Kidney capillary endothelial cell (primary cell): ENCODE measurements around the gene TBC1D2B.
A peak's percentile ranks its signal among the peaks of the same experiment; 100 is the strongest.

ENCODE experiments used
- DNase-seq: peaks from one replicate; pipeline ENCODE4 v3.0.0-alpha.2; 2018; ENCODE audit warnings: low spot score

Gene TBC1D2B

DNA sequence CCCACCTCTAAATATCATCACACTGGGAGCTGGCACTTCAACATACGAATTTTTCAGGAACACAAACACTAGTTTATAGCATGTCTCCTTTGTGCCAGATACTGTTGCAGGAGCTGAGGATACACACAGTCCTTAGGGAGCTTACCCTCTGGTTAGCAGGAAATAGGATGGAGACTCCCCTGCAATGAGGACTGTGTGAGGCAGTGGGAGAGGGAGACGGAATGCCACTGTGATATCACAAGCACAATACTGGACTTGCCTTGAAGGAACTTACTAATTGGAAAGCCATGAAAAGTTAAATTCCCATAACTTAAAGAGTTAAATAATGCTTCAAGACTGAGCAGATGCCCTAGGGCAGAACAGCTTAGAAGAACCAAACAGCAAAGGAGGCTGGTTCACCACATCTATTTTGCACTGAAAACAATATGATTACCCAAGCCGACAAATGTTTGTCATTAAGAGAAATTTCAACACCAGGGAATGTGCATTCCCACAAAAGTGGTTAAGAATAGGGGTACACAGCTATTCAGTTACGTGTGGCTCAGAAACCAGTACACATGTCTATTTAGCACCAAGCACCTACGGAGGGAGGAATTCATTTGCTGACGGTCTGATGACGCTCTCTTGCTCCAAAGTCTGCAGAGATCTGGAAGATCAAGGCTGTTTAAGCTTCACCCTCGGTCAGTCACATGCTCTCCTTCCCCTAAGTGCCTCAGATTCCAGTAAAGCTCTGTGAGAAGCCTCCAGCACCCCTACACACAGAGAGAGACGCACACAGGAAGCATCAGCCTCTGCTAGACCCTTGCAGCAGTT, 5.2 kb downstream of the TBC1D2B start:
- DNase-seq, result no peak

DNA sequence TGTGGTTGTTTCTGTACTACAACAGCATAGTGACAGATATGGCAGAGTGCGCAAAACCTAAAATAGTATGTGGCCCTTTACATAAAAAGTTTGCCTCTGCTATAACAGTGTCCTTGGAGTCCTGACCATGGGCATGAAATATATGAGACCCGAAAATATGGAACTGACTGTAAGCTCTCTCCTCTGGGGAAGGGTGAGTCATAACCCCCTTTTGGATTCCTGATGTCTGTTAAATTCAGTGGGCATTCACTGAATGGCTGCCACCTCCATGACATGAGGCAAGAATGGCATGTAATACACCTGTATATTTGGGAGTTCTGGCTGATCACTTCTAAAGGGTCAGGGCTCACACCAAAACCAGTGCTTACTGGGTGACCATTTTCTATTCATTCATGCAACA, 6.1 kb downstream of the TBC1D2B start:
- no peak for DNase-seq

DNA sequence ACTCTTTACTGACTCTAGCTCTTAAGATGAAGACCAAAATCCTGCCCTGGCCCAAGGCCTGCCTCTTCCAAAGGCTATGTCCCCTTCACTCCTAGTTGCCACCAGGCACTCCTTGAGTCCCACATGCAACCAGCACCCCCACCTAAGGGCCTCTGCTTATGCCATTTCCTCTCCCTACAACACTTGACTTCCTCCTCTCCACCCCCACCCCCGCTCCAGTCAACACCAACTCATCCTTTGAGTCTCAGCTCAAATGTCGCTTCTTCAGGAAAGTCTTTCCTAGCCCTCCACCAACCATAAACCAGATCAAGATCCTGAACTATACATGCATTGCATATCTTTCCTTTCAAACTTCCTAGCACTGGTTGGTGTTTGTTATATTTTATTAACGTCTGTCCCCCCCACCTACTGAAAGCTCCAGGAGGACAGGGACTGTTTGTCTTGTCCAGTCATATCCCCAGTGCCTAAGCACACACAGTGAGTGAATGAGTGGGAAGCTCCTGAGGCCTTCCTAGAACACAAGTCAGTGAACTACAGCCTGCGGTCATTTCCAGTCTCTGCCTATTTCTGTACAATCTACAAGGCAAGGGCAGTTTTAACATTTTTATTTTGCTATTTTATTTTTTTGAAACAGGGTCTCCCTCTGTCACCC, 7.3 kb downstream of the TBC1D2B start:
- no peak for DNase-seq

DNA sequence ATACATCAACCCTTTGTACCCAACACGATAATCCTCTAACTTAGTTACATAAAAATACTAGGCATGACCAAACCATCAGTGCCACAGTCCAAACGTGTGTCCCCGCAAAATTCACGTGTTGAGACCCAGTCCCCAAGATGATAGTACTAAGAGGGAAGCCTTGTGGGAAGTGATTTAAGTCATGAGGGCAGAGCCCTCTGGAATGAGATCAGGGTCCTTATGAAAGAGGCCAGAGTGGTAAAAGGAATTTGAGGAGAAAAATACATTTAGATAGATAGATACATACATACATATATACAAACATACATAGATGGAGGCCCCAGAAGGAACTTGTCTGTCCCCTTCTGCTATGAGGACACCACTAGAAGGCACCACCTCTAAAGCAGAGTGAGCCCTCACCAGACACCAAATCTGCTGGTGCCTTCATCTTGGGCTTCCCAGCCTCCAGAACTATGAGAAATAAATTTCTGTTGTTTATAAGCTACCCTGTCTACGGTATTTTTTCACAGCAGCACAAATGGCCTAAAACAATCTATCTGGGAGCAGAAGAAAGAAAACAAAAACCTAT, 8.0 kb downstream of the TBC1D2B start:
- DNase-seq, result no peak

DNA sequence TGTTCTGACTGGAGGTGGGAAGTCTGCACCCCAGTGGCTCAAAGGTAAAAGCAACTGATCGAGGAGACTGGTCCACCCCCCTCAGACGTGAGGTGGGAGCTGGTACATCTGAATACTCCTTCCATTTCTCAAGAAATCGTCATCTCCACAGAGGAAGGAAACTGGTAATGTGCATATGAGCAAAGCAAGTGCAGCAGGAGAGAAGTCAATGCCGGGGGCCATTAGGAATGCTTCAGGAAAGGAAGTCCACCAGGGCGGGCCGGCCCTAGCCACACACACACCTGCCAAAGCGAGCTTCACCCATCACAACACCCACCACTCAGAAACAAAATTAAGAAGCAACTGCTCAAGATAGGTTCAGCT, 8.5 kb downstream of the TBC1D2B start:
- peak; percentile 79 for DNase-seq

DNA sequence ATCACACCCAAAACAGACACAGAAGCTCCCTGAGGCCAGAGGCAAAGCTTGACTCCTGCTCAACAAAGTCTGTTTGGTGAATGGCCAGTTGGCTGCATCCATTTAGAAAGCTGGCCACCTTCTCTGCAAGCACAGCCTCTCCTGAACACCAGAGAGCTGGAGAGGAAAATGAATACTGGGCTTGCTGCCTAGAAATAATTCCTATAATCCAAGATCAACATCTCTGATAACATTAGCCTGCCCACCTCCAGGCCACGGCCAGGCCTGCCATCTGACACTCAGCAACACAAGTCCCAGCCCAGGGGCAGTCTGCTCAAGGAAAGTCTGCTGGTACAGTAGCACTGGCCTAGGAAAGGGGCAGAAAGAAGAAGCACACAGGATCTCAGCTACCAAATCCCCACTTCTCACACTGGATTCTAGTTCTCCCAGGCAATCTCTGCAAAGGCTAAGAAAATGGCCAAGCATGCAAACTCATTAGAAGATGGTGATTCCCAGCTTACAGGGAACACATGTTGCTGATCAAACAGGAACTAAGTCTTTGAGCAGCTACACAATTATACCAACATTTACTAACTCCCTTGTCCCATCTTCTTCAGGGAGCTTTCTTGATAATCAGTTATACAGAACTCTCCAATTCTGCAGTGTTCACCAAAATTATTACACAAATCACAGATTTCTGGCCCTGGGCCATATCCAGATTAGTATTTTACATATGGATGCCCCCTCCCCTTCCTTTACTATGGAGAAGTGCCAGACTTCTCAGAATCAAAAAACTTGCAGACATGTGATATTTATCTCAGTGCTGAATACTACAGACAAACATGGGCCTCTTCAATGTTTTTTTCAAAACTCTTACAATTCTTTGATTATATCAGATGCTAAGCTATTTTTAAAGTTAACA, 9.9 kb downstream of the TBC1D2B start:
- DNase-seq, result no peak

DNA sequence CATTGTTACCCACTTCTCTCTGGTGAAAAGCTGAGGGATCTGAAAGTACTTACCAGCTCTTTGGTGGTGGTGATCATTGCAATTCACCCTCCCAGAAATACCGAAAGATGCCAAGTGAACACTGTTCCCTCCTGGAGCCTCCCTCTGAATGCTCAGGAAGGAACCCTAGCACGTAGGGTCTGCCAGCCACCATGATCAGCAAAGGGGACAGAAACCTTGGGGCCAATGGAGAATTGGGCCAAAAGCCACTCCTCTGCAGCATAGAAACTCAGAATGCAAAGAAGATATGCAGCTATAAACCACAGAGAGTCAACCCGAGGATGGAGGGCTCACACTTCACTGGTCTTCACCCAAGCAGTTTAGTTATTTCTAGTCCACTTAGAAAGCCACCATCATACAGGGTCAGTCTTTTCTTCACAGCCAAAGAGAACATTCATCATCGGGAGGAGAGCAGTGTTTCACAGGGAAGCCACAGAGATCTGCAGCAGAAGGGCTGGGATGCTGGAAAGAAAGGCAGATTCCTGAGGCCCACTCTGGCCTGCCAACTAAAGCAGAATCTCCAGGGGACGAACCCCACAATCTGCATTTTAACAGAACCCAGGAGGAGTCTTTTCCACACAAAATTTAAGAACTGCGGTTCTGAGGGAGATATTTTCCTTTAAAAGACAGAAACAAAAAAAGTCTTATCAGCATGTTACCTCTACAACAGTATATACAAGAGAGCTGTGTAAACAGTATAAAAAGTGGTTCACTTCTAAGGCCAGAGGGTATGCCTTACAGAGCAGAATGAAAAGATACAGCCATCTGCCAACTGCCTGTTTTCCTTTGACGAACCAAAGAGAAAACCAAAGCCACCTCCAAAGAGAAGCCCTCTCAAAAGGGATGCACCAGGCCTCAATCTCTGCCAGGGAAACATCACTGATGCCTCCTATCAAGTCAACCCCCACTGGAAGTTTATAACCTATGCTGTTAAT, 11.3 kb downstream of the TBC1D2B start:
- no peak for DNase-seq

DNA sequence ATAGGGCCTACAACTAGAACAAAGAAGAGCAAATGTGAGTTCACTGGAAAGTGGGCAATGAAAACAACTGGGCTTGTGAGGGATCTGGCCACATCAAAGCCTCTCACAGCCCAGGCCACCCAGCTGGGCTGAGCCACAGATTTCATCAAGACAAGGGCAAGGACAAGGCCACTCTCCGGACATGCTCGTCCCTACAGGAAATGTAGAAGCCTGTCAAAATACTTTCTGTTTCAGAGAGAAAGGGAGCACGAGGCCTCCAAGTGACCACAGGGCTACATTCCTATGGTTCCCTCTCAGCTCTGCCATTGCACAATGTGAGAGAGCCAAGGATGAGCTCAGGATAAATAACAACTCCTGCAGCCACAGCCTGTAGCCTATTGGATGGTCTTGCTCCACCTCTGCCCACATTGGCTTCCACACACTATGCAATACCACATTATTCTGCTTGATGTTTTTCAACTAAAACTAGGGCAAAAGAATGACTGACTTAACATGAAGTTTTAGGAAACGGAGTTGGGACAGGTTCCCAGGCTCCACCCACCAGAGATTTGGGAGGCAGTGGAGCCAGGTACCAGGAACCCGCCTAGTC, 12.1 kb downstream of the TBC1D2B start:
- DNase-seq, result no peak

DNA sequence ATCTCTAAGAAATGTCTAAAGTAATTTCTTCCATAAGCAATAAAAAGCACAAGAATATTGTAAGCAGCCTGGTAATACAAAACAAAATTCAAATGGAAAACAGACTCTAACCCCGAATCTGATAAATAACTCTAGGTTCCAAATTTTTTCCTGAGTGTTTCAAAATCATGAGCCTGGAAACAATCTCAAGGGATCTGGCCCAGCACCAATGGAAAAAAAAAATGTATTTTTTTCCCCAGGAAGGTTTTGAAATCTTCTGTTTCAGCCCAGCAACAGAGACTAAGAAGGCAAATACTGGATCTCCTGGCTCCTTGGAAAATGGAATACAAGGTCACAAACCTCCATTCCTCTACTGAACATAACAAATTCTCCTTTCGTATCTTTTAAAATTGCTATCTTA, 13.0 kb downstream of the TBC1D2B start:
- no peak for DNase-seq

DNA sequence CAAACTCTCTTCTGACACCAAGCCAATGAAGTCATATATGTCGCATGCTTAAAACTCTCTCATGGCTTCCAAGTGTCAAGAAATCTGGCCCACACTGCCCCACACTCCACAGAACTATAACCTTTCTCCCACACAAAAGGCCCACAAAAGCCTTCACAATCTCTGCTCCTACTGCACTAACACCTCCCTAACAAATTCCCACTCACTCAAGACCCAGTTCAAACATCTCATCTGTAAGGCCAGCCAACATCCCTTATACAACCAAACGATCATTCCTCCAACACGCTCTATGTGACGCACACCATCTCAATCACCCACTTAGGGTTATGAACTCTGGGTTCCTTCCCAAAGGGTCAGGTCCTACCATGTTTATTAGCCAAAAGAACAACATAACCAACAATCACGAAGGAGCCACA, 13.5 kb downstream of the TBC1D2B start:
- DNase-seq, result no peak

DNA sequence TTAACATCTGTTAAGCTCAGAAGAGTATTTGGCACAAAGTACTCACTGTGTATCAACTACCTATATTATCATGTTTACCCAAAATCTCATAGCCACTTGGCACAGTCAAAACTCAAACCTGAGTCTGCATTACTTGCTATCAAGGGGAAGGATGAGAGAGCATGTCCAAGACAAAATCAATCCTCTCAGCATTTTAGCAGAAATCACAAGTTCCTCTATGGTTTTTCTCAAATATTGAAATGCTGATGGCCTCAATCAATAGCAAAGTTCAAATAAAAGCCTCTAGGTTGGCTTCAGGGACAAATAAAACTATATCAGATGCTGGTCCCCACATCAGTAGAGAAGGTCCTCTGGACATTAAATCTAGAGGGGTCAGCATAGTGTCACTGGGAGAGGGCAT, 14.3 kb downstream of the TBC1D2B start:
- no peak for DNase-seq

DNA sequence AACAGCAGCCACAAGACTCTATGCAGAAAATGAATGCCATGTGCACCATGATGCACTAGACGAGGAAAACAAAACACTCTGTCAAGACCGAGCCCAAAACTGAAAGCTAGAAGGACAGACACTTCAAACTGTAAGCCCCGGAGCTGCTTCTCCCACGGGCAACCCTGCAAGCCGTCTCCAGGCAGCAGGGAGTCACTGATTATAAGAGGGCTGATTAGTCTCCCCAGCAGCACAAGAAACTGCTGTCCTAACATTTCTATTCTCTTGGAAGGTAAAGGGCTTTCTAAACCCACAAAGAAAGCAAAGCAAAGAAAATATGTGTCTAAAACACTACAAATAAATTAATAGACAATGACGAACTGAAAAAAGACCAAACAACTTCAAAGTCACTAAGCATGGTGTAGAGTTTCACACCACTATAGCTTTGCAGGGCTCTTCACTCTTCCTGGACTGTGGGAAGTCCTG, 15.5 kb downstream of the TBC1D2B start:
- no peak for DNase-seq

DNA sequence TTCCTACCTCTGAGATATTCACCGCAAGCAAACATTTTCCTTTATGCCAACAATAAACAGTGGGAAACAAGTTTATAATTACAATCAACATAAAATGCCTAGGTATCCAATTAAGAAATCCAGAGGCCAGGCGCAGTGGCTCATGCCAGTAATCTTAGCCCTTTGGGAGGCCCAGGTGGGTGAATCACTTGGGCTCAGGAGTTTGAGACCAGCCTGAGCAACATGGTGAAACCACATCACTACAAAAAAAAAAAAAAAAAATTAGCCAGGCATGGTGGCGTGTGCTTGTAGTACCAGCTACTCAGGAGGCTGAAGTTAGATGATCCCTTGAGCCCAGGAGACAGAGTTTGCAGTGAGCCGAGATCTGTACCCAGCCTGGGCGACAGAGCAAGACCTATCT, 17.3 kb downstream of the TBC1D2B start:
- no peak for DNase-seq

DNA sequence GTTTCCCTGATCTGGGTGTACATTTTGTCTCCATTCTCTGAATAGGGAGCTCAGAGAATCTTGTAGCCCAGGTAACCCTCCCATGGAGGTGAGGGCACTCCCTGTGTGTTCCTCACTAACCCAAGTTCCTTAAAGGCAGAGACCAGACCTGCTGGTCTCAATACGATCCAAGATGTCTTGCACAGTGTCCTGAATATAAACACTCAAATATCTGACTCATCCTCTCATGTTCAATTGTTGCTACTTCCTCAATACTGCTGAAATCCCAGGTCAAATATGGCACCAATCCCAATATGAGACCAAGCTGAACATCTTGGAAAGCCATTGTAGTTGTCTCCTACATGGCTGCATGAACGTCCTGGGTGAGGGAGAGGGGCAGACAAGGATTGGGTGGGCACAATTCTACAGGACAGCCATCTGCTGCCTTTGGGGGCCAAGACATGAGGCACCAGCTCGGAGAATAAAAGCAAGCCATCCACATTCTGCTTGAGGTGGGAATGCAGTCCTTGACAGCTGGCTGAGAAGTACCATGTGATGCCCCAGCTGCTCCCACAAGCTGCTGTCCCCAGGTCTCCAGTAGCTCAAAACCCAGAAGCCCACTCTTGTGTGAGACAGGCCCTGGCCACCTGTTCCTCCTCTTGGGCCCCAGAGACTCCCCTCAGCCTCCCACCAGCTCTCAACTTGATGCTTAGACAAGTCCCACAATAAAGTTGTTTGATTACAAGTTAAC, 18.2 kb downstream of the TBC1D2B start:
- no peak for DNase-seq

DNA sequence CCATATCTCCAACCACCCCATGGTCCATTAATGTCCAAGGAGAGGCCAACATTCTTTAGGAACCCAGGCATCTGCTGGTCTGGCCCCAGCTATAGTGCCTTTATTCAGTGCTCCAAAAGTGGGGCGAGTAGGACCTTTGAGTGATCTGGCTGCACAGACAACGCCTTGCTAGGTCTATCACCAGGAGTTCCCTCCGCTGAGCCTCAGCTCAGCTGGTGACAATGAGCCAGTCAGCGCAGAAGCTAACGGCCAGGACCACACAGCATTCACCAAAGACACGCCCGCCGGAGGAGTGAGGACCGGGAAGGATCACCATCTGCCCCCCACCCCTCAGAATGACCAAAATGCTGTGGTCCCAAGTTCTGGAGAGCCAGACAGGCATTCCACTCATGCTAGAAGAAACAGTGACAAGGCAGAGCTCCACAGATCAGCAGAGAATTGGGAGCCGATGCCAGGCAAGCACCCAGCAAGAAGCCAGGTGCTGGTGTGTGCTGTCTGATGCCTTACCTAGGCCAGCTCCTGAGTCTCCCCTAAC, 19.0 kb downstream of the TBC1D2B start:
- DNase-seq, result no peak

DNA sequence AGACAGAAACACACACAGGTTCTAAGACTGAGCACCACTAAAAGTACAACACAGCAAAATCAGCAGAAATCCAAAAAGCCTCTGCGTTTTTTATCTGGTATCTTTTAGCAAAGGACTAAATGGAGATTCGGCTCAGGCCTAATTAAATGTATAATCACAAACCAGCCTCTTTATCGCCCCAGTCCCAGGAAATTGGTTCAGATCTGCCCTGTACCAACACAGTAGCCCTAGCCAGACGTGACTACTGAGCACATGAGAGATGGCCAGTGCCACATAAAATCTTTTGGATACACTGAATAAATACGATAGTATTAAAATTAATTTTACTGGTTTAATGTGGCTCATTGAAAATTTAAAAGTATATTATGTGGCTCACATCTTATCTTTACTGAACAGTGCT, 19.7 kb downstream of the TBC1D2B start:
- no peak for DNase-seq

DNA sequence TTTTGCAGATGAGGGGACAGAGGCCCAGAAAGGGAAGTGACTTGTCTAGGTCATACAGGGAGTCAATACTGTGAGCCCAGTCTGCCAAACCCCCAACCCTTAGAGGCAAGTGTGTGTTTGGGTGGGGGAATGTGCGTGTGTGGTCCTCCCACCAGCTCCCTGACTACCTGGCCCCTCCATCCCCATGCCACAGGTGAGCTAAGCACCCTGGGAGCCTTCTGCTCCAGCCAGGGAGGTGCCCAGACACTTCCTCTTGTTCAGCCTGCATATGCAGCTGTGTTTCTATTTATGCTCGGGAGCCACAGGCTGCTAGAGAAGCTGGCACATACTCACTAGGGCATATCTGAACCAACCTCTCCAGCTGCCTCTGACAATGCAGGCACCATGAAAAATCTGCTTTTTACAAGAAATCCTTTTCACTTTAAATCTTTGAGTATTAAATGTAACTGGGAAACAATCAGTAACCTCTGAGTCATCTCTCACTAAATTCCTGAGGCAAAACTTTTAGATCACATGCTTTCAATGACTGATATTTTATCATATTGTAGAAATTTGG, 20.7 kb downstream of the TBC1D2B start:
- no peak for DNase-seq

DNA sequence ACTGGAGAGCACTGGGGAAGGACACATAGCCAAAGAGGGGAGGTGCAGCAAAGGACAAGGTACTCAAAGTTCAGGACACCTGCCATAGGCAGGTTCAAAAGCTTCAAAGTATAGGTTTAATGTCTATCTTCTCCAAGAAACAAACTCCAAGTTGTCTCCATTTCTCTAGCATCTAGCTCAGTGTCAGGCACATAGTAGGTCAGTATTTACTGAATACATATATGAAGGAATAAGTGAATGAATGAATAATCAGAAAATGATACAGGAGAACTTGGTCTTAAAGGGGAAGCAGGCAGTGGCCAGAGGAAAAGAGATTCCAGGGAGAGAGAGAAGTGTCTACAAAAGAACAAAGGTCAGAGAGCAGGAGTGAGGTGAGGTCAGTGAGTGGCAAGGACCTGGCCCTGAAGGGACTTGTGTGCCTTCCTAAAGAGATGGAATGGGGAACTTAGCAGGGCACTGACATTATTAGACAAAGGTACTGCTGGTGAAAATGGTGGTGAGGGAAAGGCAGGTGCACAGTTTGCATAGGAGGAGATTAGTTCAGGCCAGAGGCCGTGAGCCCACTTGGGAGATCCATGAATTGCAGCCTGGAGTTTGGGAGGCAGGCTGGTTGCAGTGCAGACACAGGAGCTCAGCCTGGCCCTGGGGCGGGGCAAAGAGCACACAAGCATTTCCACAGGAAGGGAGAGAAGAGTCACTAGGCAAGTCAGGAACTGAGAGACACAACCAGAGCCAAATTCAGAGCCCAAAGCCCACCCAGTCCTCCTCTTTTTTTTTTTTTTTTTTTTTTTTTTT, 21.4 kb downstream of the TBC1D2B start:
- no peak for DNase-seq

DNA sequence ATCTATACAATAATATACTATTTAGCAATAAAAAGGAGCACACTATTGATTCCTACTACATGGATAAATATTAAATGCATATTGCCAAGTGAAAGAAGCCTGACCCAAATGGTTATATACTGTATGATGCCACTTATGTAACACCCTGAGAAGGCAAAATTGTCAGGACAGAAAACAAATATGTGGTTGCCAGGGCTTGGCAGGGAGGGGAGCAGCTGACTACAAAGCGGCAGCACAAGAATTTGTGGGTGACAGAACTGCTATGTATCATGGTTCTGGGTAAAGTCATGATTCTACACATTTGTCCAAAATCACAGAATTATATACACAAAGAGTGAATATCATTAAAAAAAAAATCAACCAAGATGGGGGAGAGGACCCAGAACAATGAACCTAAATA, 22.5 kb downstream of the TBC1D2B start:
- DNase-seq, result no peak
